ENCODE measurements around the gene VPS13A. TPM values are rescaled to one million over a fixed set of nuclear protein-coding genes. Genes with fewer than 3 reads are reported as not detected.
"Not testable (repeated sequence)": the region's sequence is repeated elsewhere in the genome, so short reads cannot be mapped to it uniquely, and the experiment has no call there.

VPS13A gene
- total RNA-seq, 1 donor from 2014 or later, result 30.3 TPM

DNA sequence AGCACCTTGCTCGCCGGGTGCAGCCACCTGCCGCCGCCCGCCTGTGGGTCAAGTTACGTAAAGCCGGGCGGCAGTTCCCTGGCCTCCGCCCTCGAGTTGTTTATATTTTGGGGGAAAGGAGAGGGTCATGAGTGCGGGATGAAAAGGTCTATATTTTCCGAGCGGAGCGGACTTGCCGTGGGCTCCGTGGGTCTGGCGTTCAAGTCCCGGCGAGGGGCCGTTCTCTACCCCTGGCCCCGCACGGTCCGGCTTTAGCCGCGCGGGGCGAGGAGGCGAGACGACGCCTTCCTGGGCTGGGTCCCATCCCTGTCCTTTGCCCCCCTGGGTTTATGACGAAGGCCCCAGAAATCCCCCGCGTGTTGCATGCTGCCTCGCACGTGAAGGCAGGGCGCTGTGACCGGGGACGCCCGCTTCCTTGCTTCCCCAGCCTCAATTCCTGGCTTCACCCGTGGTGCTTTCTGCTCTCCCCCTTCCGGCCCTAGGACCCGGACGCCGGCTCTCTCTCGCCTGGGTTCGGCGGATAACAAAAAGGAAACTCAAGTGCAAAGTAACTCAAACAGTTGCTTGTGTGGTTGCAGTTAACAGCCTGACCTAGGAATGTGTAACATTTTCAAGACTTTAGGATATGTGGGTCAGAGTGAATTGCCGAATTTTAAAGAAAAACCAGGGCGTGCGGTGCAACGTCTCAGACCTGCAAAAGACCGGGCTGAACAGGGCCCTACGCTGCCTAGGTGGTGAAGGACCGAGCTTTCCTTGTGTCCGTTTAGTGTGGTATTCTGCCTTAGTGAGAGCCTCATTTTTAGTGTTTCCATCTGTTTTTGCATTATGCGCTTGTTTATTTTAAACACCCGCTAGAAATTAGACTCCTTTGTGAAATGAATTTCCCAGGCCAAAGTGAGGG is 810 bp downstream of the VPS13A start:
- peak; percentile 37 for ATAC-seq
- DNase-seq (ENCODE audit: low spot score), result peak; percentile 66
- intact Hi-C loops (cut with DNase I), result no loop called here

DNA sequence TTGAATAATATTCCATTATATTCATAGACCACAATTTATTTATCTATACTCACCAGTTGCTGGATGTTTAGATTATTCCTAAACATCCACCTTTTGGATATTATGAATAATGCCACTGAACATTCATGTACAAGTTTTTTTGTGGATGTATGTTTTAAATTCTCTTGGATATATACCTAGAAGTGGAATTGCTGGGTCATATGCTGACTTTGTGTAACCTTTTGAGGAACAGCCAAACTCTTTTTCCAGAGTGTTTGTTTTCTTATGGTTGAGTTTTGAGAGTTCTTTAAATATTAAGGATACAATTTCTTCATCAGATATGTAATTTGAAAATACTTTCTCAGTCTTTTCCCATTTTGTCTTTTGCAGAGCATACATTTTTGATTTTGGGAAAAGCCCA is 2.7 kb downstream of the VPS13A start:
- no peak for ATAC-seq
- no peak for DNase-seq (ENCODE audit: low spot score)
- intact Hi-C loops (cut with DNase I), result no loop called here

DNA sequence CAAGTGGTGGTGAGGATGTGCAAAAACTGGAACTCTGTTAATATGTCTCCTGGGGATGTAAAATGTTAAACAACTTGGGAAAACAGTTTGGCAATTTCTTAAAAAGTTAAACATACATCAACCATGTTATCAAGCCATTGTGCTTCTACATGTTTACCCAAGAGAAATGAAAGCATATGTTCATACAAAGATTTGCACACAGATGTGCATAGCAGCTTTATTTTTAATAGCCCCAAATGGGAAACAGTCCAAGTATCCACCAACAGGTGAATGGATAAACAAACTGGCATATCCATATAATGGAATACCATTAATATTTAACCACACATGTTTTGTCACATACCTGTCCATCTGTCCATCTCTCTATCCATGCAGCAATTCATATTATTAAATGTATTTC is 6.2 kb downstream of the VPS13A start:
- intact Hi-C loops (cut with DNase I), result no loop called here
- ATAC-seq (no peak), DNase-seq (ENCODE audit: low spot score) (no peak)

DNA sequence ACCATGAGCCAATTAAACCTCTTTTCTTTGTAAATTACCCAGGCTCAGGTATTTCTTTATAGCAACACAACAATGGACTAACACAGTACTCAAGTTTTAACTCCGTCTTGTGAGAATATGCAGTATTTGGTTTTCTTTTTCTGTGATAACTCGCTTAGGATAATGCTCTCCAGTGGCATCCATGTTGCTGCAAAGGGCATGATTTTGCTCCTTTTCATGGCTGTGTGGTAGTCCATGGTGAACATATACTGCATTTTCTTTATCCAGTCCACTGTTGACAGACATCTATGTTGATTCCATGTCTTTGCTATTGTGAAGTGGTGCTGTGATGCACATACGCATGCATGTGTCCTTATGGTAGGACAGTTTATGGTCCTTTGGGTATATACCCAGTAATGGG is 10.9 kb downstream of the VPS13A start:
- ATAC-seq (no peak), DNase-seq (ENCODE audit: low spot score) (no peak)
- intact Hi-C loops (cut with DNase I), result no loop called here

DNA sequence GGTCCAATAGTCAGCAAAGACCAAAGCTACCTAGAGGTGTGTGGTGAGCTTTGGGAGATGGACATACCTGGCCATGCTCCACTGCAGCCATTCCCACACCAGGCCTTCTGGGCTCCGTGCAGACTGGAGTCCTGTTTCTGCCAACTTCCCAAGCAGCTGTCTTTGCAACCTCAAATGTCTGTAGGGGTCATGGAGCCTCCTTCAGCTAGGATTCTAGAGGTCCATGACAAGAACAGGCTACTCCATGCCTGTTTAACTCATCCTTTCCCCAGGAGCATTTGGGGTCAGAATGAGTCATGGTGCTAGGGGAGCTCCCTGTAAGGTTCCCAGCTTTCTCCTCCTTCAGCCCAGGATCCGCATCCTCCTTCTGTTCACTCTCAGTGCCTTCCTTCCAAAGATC is 17.1 kb downstream of the VPS13A start:
- ATAC-seq (no peak), DNase-seq (ENCODE audit: low spot score) (no peak)

DNA sequence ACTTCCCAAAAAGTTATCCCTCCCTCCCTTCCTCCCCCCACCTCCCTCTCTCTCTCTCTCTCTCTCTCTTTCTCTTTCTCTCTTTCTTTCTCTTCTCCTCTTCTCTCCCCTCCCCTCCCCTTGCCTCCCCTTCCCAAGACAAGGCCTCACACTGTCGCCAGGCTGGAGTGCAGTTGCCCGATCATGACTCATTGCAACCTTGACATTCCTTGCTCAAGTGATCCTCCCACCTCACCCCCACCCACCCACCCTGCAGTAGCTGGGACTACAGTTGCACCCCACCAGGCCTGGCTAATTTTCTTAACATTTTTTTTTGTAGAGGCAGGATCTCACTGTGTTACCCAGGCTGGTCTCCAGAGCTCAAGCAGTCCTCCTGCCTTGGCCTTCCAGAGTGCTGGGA is 32.8 kb downstream of the VPS13A start:
- intact Hi-C loops (cut with DNase I), result no loop called here
- DNase-seq (ENCODE audit: low spot score) (no peak), ATAC-seq (no peak)

More for the DNA sequence above, 17.1 kb downstream of the VPS13A start:
- intact Hi-C loops (cut with DNase I), result no loop called here

GRCh38 chr9:77211561-77211960 is 34.2 kb downstream of the VPS13A start:
- ATAC-seq (no peak), DNase-seq (ENCODE audit: low spot score) (no peak)
- intact Hi-C loops (cut with DNase I), result no loop called here

GRCh38 chr9:77212801-77213200 is 35.5 kb downstream of the VPS13A start:
- ATAC-seq (no peak), DNase-seq (ENCODE audit: low spot score) (no peak)
- intact Hi-C loops (cut with DNase I), result no loop called here

GRCh38 chr9:77215874-77216273 is 38.5 kb downstream of the VPS13A start:
- intact Hi-C loops (cut with DNase I), result no loop called here
- DNase-seq (ENCODE audit: low spot score) (no peak), ATAC-seq (no peak)

DNA sequence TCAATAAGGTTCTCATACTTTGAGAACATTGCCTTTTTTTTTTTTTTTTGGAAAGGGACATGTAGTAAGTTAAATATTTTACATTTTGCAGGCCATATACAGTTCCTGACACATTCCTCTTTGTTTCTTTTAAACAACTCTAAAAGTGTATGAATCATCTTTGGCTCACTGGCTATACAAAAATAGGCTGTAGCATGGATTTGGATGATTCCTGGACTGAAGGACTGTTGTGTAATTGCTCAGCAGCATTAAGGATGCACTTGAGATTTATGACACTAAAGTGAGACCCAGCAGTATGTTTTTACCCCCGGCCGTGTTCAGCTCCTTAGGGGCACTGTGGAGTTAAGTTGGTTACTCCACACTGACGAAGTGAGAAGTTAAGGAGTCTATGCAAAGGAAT is 41.3 kb downstream of the VPS13A start:
- no peak for DNase-seq (ENCODE audit: low spot score)
- intact Hi-C loops (cut with DNase I), result no loop called here
- no peak for ATAC-seq

DNA sequence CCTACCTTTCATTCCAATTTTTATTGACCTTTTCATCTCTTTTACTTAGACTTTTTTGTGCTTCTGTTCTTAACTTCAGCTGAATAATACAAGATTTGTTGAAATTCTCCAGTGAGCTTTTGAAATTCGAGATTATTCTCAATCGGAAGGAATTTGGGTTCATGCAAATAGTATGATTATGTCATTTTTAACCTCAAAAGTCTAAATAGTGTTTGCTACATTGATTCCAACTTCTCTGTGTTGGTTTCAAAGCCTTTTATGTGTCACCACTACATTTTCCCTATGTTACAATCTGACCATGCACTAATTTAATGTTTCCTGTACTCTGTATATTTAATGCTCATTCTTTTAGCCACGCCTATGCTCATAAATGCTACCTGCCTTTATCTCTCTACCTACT is 44.1 kb downstream of the VPS13A start:
- no peak for ATAC-seq
- DNase-seq (ENCODE audit: low spot score), result no peak
- intact Hi-C loops (cut with DNase I), result no loop called here

DNA sequence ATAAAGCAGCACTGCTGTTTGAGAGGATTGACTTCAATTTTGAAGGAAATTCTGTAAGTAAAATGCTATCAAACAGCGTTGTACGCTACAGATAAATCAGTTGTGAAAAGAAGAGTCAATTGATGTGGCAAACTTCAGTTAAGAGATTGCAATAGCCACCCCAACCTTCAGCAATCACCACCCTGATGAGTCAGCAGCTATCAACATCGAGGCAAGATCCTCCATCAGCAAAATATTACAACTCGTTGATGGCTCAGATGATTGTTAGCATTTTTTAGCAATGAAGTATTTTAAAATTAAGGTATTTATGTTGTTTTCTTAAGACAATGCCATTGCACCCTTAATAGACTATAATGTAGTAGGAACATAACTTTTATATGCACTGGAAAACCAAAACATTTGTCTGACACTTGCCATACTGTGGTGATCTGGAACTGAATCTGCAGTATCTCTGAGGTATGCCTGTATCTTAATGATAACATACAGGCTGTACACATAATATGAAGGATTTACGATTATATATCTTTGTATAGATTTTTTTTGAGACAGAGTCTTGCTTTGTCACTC is 47.5 kb downstream of the VPS13A start:
- no peak for ATAC-seq
- intact Hi-C loops (cut with DNase I), result no loop called here
- DNase-seq (ENCODE audit: low spot score), result no peak

- DNase-seq (ENCODE audit: low spot score), result no peak
- intact Hi-C loops (cut with DNase I), result no loop called here
- ATAC-seq, result no peak
Observed at GRCh38 chr9:77236693-77237092, 59.4 kb downstream of the VPS13A start.

DNA sequence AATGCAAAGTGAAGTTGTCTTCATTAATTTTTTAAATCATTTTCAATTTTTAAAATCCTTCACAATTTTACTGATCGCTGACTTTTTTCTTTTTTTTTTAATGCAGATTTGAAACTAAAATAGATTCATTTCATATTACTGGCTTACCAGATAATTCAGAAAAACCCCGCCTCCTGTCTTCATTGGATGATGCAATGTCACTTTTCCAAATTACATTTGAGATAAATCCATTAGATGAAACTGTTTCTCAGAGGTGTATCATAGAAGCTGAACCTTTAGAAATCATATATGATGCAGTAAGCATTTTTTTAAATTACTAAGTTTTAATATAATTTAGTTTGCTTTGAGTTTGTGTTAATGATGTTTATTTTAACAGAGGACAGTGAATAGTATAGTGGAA is 60.6 kb downstream of the VPS13A start:
- ATAC-seq (no peak), DNase-seq (ENCODE audit: low spot score) (no peak)
- intact Hi-C loops (cut with DNase I), result no loop called here

DNA sequence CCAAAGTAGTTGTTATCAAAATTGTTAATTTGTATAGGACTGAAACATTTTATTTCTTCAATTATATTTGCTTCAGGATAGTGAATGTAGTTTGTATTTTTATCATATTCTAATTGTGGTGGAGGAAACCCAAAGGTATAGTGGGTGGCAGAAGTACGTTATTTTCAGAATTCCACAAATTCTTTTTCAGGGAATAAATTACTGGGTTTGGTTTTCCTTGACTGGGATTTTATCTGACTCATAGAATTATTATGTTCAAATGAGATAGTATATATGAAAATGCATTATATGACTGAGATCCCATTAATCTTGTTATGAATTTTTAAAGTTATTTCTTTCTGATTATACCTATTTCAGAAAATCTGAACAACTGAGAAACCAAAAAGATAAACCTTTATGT is 73.7 kb downstream of the VPS13A start:
- ATAC-seq (no peak), DNase-seq (ENCODE audit: low spot score) (no peak)
- intact Hi-C loops (cut with DNase I), result no loop called here

DNA sequence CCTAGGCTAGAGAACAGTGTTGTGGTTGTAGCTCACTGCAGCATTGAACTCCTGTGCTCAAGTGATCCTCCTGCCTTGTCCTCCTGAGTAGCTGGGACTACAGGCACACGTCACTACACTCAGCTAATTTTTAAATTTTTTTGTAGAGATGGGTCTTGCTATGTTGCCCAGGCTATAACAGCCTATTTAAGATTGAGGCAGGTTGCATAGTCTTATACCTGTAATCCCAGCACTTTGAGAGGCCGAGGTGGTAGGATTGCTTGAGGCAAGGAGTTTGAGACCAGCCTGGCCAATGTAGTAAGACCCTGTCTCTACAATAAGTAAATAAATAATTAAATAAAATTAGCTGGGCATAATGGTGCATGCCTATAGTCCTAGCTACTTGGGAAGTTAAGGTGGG is 79.9 kb downstream of the VPS13A start:
- intact Hi-C loops (cut with DNase I), result no loop called here
- ATAC-seq (no peak), DNase-seq (ENCODE audit: low spot score) (no peak)

DNA sequence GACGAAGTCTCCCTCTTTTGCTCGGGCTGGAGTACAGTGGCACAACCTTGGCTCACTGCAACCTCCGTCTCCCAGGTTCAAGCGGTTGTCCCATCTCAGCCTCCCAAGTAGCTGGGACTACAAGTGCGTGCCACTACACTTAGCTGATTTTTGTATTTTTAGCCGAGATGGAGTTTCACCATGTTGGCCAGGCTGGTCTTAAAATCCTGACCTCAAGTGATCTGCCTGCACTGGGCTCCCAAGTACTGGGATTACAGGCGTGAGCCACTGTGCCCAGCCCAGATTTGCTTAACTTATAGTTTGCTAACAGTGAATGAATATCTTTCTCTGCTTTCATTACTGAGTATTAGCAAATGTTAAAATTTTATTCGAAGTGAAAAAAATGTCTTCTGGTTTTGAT is 84.3 kb downstream of the VPS13A start:
- no peak for ATAC-seq
- no peak for DNase-seq (ENCODE audit: low spot score)
- intact Hi-C loops (cut with DNase I), result no loop called here

DNA sequence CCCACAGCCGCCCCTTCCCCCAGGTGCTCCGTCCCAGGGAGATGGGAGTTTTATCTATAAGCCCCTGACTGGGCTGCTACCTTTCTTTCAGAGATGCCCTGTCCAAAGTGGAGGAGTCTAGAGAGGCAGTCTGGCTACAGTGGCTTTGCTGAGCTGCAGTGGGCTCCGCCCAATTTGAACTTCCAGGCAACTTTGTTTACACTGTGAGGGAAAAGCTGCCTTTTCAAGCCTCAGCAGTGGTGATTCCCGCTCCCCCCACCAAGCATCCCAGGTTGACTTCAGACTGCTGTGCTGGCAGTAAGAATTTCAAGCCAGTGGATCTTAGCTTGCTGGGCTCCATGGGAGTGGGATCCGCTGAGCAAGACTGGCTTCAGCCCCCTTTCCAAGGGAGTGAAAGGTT is 90.4 kb downstream of the VPS13A start:
- not testable (repeated sequence) for DNase-seq (ENCODE audit: low spot score); ATAC-seq
- intact Hi-C loops (cut with DNase I), result loop anchor here (5.0 kb wide), 1 partner anchor 65 kb away; no protein-coding TSS in a partner anchor

DNA sequence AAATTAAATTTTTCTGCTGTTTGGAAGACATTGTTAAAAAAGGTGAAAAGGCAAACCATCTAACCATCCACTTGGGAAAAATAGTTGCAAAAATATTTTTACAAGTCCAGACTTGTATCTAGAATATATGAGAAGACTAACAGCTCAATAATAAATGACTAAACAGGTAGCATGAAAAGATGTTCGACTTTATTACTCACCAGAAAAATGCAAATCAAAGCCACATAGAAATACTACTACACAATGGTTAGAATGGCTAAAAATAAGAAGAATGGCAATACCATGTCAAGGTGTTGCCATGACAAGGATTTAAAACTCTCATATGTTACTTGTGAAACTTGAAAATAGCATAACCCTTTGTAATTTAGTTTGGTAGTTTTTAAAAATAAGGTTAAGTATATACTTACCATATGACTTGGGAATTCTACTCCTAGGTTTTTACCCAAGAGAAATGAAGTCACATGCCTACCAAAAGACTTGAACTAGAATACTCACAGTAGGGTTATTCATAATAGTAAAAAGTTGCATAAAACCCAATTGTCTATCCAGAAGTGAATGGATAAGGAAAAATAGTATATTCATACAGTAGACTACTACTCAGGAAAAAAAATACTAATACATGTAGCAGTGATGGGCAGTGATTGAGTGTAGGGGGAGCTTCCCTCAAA is 93.8 kb downstream of the VPS13A start:
- DNase-seq (ENCODE audit: low spot score) (no peak), ATAC-seq (no peak)
- intact Hi-C loops (cut with DNase I), result no loop called here

DNA sequence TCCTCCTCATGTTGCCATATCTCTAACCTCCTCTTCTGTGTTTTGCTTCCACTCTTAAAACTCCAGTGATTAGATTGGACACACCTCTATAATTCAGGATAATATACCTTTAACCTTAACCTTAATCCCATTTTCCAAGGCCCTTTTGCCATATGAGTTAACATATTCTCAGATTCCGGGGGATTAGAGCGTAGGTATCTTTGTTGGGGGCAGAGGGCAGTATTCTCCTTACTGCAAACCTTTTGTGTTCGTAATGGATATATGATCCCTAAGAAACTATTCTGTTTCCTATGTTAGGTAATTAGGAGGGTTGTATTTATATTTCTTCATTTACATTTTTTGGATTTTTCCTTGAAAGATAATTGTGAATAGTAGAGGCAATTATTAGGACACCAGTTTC is 99.5 kb downstream of the VPS13A start:
- ATAC-seq (no peak), DNase-seq (ENCODE audit: low spot score) (no peak)
- intact Hi-C loops (cut with DNase I), result no loop called here

Data from sciatic nerve (tissue), 2 donors.